Endometrial microvascular endothelial cells (primary cell): ENCODE data around the gene PLEKHS1. TPM values are rescaled to one million over a fixed set of nuclear protein-coding genes. Genes with fewer than 3 reads are reported as not detected.
"Not testable (repeated sequence)": the region's sequence is repeated elsewhere in the genome, so short reads cannot be mapped to it uniquely, and the experiment has no call there.

Experiments
- in situ Hi-C: cut with HindIII; loops from 2 replicates; pipeline ENCODE4 v1.10.0; 2017; ENCODE audit warnings: low sequenced_read_pairs, low pct_unique_long_range_greater_than_20kb; ENCODE audit errors: inconsistent ontology term
- total RNA-seq: library from RNA; depleted of rRNA; stranded (reverse); fragments of >200 nt; gene quantifications from one replicate; pipeline ENCODE4 v1.2.3, GENCODE V29; 2015; ENCODE audit errors: inconsistent ontology term

PLEKHS1 gene
- total RNA-seq, 1 donor from 2014 or later, result not detected

- in situ Hi-C loops, result no loop called here
Measured at GRCh38 chr10:113776553-113776952, 25.1 kb downstream of the PLEKHS1 start.

- in situ Hi-C loops, result no loop called here
Measured at GRCh38 chr10:113780681-113781250, 29.3 kb downstream of the PLEKHS1 start.

GRCh38 chr10:113782367-113782766 lies 30.9 kb downstream of the PLEKHS1 start:
- in situ Hi-C loops, result no loop called here

- in situ Hi-C loops, result no loop called here
Measured at GRCh38 chr10:113782986-113783704, 31.7 kb downstream of the PLEKHS1 start.

- in situ Hi-C loops, result no loop called here
Measured at GRCh38 chr10:113788604-113789083, 37.2 kb downstream of the PLEKHS1 start.

DNA sequence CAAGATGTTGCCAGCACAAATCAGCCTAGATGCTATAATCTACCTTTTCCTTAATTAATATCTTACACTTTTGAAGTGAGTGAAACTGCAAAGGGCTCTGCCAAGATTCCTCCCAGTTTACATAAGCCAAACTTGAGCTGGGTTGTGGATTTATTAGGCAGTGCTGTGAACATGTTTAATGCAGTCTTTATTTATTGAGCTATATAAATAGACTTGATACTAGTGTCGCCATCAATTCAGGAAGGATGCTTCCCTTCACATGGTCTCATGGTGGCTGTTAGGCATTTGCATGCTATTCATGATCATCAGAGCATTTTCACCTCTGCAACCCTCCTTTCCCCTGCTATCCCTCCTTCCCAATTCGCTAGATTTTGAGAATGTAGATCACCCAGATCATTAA lies 40.2 kb downstream of the PLEKHS1 start:
- in situ Hi-C loops, result no loop called here

GRCh38 chr10:113801569-113801968 lies 50.1 kb downstream of the PLEKHS1 start:
- in situ Hi-C loops, result no loop called here

- in situ Hi-C loops, result no loop called here
Measured at GRCh38 chr10:113802997-113803396, 51.5 kb downstream of the PLEKHS1 start.

DNA sequence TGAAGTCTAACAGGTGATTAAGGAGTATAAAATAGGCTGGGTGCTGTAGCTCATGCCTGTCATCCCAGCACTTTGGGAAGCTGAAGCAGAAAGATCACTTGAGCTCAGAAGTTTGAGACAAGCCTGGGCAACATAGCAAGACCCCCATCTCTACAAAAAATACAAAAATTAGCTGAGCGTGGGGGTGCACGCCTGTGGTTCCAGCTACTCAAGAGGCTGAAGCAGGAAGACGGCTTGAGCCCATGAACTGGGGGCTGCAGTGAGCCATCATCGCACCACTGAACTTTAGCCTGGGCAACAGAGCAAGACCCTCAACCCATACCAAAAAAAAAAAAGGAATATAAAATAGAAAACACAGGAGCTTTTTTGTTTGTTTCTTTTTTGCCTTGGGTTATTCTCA lies 55.0 kb downstream of the PLEKHS1 start:
- in situ Hi-C loops, result no loop called here

- in situ Hi-C loops, result no loop called here
Measured at GRCh38 chr10:113808168-113808567, 56.7 kb downstream of the PLEKHS1 start.

- in situ Hi-C loops, result not testable (repeated sequence)
Measured at GRCh38 chr10:113814700-113815099, 63.2 kb downstream of the PLEKHS1 start.

DNA sequence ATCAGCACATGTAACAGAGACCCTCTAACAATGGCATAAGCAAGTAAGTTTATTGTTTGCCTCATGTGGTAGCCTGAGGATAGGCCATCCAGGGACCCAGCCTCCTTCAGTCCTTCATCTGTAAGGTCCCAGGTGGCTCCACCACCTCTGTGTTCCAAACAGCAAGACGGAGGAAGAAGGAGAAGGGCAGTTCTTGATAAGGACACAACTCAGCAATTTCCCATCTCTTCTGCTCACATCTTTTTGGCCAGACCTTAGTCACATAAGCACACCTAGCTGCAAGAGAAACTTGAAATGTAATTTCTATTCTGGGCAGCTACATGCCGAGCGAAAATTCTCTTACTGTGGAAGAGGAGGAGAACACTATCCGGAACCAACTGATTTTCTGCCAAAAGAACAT lies 68.5 kb downstream of the PLEKHS1 start:
- in situ Hi-C loops, result no loop called here

- in situ Hi-C loops, result no loop called here
Measured at GRCh38 chr10:113820507-113820906, 69.0 kb downstream of the PLEKHS1 start.

DNA sequence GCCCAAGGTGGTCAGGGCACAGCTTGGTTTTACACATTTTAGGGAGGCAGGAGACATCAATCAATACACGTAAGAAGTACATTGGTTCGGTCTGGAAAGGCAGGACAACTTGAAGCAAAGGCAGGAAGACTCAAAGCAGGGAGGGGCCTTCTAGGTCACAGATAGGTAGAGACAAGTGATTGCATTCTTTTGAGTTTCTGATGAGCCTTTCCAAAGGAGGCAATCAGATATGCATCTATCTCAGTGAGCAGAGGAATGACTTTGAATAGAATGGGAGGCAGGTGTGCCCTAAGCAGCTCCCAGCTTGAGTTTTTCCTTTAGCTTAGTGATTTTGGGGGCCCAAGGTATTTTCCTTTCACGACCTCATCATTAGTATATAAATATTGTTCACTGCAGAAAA lies 69.8 kb downstream of the PLEKHS1 start:
- in situ Hi-C loops, result not testable (repeated sequence)

DNA sequence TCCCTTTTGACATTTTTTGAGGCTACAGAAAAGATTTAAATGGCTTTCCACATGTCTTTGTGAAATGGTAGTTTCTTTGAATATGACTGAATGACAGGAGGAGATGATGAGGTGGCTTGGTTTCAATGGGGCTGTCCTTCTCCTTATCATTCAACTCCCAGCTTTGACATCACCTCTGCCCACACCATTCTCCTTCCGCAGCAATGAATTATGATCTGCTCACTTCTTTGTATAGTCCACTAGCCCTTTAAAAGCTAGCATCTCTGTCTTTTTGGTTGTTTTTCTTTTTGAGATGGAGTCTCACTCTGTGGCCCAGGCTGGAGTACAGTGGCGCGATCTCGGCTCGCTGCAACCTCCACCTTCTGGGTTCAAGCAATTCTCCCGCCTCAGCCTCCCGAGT lies 70.7 kb downstream of the PLEKHS1 start:
- in situ Hi-C loops, result no loop called here

DNA sequence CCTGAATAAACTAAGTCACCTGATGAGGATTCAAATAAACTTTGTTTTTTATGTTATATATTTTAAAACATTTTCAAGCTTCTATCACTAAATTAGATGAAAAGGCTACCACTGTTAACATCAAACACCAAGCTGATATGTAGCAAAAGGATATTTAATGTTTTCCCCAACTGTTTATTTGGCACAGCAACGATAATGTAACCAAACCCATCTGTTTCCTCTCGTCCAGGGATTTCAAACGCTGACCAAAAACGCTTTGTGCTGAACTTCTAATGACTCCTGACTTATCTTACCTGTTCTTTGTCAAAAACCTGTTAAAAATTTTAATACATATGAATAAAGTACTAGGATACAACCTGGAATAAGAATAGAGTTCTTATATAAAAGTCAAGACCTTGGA lies 71.9 kb downstream of the PLEKHS1 start:
- in situ Hi-C loops, result no loop called here

DNA sequence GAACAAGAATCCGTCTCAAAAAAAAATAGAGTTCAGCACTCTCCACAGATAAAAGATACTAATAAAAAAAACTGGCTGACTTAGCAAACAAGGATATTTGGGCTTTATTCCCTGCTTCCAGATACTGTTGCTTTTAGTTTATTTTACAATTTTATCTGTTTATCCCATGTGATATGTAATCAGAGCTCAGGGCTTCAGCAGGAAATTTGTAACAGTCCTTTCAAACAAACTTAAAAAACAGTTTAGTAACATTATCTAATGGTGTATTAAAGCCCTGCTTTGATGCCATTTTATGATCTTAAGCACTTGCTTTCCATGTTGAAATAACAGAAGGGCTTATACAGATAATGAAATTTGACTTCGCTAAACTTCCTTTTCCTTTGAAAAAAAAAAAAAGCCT lies 74.3 kb downstream of the PLEKHS1 start:
- in situ Hi-C loops, result no loop called here

GRCh38 chr10:113828567-113828966 lies 77.1 kb downstream of the PLEKHS1 start:
- in situ Hi-C loops, result not testable (repeated sequence)
